Measurements from ENCODE around the gene TADA3. TPM values are rescaled to one million over a fixed set of nuclear protein-coding genes. Genes with fewer than 3 reads are reported as not detected.

Gene TADA3
- total and polyA plus RNA-seq, 9 of the 15 experiments (the other 6 are each of a cell fraction or from before 2014, with no cell fraction given): 4.1 to 110 (median 74.8) TPM

DNA sequence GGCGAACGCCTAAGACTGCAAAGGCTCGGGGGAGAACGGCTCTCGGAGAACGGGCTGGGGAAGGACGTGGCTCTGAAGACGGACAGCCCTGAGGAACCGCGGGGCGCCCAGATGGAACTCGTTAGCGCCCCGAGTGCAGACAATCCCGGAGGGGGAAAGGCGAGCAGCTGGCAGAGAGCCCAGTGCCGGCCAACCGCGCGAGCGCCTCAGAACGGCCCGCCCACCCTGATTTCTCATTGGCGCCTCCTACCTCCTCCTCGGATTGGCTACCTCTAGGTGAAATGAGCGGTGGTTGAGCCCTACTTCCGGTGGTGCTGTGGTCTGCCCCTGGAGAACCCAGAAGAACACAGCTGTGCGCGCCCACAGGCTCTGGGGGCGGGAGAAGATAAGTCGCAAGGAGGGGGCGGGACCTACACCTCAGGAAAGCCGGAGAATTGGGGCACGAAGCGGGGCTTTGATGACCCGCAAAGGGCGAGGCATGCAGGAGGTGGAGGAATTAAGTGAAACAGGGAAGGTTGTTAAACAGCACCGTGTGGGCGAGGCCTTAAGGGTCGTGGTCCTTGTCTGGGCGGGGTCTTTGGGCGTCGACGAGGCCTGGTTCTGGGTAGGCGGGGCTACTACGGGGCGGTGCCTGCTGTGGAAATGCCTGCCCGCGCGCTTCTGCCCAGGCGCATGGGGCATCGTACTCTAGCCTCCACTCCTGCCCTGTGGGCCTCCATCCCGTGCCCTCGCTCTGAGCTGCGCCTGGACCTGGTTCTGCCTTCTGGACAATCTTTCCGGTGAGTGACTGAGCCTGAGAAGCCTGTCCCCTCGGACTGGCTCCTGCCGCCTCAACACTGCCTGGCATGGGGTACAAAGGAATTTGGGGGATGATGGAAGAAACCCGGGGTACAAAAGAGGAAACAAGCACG is 42.4 kb downstream of the TADA3 start, which contains the start of gene OGG1 (continued):
- TF ChIP-seq, protein P1, sequence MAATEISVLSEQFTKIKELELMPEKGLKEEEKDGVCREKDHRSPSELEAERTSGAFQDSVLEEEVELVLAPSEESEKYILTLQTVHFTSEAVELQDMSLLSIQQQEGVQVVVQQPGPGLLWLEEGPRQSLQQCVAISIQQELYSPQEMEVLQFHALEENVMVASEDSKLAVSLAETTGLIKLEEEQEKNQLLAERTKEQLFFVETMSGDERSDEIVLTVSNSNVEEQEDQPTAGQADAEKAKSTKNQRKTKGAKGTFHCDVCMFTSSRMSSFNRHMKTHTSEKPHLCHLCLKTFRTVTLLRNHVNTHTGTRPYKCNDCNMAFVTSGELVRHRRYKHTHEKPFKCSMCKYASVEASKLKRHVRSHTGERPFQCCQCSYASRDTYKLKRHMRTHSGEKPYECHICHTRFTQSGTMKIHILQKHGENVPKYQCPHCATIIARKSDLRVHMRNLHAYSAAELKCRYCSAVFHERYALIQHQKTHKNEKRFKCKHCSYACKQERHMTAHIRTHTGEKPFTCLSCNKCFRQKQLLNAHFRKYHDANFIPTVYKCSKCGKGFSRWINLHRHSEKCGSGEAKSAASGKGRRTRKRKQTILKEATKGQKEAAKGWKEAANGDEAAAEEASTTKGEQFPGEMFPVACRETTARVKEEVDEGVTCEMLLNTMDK (IDR thresholded peaks at IDR 0.05; ENCODE audit: borderline replicate concordance, insufficient read depth, low read depth, low read length, poor library complexity, severe bottlenecking): no peak
- TF ChIP-seq CTBP1 (IDR thresholded peaks at IDR 0.05; ENCODE audit: borderline replicate concordance): peak; percentile 58
- no peak for TF ChIP-seq ZNF436 (CRISPR knock-in tag; IDR thresholded peaks at IDR 0.05)
- TF ChIP-seq CC2D1A (IDR thresholded peaks at IDR 0.05): peak; percentile 97
- no peak for TF ChIP-seq KAT8 (IDR thresholded peaks at IDR 0.05; ENCODE audit: low read depth)
- TF ChIP-seq CHD1 (IDR thresholded peaks at IDR 0.05; ENCODE audit: low read length): no peak
- no peak for TF ChIP-seq ZNF184 (CRISPR knock-in tag; IDR thresholded peaks at IDR 0.05)
- TF ChIP-seq, protein P2, sequence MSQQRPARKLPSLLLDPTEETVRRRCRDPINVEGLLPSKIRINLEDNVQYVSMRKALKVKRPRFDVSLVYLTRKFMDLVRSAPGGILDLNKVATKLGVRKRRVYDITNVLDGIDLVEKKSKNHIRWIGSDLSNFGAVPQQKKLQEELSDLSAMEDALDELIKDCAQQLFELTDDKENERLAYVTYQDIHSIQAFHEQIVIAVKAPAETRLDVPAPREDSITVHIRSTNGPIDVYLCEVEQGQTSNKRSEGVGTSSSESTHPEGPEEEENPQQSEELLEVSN (IDR thresholded peaks at IDR 0.05; ENCODE audit: borderline replicate concordance in 1 of 2, extremely low read depth in 1 of 2, insufficient read depth in 1 of 2, insufficient read length in 1 of 2, low read depth in 1 of 2, low read length in 1 of 2, poor library complexity in 1 of 2, severe bottlenecking in 1 of 2): peak; percentile 53 to 80
- TF ChIP-seq, protein P3, sequence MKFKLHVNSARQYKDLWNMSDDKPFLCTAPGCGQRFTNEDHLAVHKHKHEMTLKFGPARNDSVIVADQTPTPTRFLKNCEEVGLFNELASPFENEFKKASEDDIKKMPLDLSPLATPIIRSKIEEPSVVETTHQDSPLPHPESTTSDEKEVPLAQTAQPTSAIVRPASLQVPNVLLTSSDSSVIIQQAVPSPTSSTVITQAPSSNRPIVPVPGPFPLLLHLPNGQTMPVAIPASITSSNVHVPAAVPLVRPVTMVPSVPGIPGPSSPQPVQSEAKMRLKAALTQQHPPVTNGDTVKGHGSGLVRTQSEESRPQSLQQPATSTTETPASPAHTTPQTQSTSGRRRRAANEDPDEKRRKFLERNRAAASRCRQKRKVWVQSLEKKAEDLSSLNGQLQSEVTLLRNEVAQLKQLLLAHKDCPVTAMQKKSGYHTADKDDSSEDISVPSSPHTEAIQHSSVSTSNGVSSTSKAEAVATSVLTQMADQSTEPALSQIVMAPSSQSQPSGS (CRISPR knock-in tag; IDR thresholded peaks at IDR 0.05): no peak
- 0 out of 4 replicates have a peak, but pooled peaks of 1 of the 2 experiments have one; percentile 17 for TF ChIP-seq TEAD1 (CRISPR knock-in tag; IDR thresholded peaks at IDR 0.05)
- TF ChIP-seq, protein P4, sequence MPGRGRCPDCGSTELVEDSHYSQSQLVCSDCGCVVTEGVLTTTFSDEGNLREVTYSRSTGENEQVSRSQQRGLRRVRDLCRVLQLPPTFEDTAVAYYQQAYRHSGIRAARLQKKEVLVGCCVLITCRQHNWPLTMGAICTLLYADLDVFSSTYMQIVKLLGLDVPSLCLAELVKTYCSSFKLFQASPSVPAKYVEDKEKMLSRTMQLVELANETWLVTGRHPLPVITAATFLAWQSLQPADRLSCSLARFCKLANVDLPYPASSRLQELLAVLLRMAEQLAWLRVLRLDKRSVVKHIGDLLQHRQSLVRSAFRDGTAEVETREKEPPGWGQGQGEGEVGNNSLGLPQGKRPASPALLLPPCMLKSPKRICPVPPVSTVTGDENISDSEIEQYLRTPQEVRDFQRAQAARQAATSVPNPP (IDR thresholded peaks at IDR 0.05; ENCODE audit: borderline replicate concordance, insufficient read depth, insufficient read length): no peak
- TF ChIP-seq KLF6 (CRISPR knock-in tag; IDR thresholded peaks at IDR 0.05; ENCODE audit: borderline replicate concordance): peak; percentile 64; the same call in 1 of the 2 replicates
- peak; percentile 56 for TF ChIP-seq NEUROD1 (IDR thresholded peaks at IDR 0.05; ENCODE audit: borderline replicate concordance, low read depth, low read length, partially characterized antibody)
- 0 out of 2 replicates have a peak, but pooled peaks have one; percentile 21 for TF ChIP-seq TRIM28 (IDR thresholded peaks at IDR 0.05)
- TF ChIP-seq, protein P5, sequence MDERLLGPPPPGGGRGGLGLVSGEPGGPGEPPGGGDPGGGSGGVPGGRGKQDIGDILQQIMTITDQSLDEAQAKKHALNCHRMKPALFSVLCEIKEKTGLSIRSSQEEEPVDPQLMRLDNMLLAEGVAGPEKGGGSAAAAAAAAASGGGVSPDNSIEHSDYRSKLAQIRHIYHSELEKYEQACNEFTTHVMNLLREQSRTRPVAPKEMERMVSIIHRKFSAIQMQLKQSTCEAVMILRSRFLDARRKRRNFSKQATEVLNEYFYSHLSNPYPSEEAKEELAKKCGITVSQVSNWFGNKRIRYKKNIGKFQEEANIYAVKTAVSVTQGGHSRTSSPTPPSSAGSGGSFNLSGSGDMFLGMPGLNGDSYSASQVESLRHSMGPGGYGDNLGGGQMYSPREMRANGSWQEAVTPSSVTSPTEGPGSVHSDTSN (CRISPR knock-in tag; IDR thresholded peaks at IDR 0.05; ENCODE audit: low read depth): no peak
- TF ChIP-seq, protein P5 (tag; conservative IDR thresholded peaks at IDR 0.05; ENCODE audit: low read depth): 0 out of 2 replicates have a peak, but pooled peaks have one; percentile 9
- TF ChIP-seq U2AF2 (optimal IDR thresholded peaks at IDR 0.05; ENCODE audit: low read depth, low read length): no peak

All from K562 (cell line).